ENCODE measurements around the gene EPN1.

Gene EPN1

DNA sequence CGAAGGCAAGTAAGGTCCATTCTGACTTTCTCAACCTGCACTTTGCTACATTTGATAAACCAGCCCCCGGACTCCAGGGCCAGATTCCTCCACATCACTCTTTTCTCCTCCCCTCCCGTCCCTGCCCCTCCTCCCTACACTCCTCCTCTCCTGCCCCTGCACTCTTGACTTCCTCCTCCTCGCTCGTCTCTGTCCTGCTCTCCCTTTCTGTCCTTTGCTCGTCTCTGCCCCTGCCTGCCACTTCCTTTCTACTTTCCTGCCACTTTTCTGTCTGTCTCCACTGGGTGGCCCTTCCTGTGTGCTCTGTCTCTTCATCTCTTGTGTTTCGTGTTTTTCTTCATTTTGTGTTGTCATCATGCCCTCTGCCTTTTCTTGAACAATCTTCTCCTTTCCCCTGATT, 13.2 kb upstream of the EPN1 start:
- DNase-seq, result no peak

DNA sequence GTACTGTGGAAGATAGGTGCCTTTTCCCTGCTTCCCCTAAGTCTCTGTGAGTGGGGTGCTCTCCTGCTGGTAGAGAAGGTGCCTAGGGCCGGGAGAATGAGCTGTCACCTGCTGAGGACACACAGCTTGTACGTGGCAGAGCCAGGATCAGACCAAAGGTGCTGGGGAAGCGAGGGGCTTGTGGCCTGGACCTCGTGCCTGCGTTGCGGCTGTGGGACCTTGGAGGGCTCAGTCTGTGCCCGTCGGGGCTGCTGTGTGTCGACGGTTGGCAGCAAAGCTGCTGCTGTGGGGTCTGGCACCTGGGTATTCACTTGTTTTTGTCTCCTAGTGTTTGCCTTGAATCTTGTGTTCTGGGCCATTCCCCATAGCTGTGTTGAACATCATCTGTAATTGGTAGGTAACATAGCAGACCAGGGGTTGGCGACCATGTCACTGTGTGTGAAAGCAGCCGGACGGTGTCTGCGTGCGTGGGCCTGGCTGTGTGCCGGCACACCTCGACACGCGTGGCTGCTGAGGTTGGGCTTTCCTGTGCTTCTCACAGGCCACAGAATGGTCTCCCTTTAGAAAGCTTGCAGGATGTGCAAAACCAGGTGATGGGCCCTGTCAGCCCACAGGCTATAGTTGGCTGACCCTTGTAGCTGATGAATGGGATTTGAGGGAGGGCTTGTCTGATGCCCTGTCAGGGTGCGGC, 11.0 kb upstream of the EPN1 start:
- no peak for DNase-seq

DNA sequence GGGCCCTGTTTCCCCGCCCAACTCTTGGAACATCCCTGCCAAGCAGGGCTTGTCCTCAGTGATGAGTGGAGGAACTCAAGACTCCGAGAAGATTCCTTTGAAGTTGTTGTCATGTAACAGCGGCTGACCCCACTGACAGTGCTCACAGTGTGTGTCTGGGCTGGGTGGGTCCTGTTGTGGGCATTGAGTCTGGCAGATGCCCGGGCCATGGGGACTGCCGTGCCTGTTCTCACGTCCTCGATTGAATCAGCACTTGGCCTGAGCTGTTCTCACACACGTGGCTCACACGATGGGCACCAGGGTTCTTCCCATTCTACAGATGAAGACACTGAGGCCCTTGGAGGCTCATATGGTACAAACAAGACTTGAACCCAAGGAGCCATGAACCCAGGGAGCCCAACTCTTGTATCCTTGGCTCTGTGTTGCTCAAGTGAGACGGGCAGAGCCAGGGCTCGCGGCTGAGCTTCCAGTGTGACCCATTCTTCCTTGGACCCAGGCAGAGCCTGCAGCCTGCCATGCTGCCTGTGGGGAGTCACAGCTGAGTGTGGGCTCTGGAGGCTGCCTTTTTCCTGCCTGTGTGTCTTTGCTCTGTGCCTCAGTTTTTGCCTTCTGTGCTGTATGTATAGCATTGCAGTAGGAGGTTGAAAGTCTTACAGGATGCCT, 8.6 kb upstream of the EPN1 start:
- no peak for DNase-seq

DNA sequence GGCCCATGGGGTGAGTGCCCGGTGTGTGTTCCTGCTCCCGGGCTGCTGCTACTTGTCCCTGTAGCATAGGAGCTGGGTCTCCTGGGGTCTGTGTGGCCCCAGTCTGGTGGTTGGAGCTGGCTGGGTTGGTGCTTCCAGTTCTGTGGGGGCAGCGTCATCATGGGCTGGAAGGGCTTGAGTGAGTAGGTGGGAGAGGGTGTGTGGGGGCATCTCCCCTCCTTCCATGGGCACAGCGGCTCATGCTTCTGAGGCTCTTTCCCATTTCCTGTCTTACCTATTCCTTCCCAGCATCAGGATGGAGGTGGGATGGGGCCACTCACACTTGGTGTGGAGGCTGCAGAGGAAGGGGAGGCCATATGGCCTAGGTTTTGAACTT, 8.0 kb upstream of the EPN1 start:
- no peak for DNase-seq

DNA sequence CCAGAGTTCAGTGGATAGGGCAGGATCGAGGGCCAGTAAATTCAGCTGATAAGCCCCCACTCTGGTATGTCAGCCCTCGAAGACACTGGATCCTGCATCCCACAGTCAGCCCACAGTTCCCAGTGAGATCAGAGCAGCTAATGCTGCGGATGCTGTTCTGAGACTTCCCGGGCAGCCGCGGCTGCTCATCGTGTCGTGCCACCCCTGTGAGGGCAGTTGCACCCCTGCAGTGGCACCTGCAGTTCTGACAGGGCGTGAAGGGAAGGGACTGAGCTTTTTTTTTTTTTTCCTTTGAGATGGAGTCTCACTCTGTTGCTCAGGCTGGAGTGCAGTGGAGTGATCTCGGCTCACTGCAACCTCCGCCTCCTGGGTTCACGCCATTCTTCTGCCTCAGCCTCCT, 7.5 kb upstream of the EPN1 start:
- DNase-seq, result no peak

DNA sequence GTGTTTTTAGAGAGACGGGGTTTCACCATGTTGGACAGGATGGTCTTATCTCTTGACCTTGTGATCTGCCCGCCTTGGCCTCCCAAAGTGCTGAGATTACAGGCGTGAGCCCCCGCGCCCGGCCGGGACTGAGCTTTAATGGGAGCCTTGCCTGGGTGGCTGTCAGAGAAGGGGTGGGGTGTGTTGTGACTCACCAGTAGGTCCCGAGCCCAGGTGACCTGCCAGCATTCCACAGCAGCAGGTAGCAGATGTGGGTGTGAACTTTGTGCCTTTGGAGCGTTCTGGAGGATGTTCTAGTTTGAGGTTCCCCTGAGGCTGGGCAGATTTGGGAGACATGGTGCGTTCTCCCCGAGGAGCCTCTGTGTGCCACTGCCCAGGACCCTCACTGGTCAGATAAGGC, 7.1 kb upstream of the EPN1 start:
- DNase-seq, result no peak

DNA sequence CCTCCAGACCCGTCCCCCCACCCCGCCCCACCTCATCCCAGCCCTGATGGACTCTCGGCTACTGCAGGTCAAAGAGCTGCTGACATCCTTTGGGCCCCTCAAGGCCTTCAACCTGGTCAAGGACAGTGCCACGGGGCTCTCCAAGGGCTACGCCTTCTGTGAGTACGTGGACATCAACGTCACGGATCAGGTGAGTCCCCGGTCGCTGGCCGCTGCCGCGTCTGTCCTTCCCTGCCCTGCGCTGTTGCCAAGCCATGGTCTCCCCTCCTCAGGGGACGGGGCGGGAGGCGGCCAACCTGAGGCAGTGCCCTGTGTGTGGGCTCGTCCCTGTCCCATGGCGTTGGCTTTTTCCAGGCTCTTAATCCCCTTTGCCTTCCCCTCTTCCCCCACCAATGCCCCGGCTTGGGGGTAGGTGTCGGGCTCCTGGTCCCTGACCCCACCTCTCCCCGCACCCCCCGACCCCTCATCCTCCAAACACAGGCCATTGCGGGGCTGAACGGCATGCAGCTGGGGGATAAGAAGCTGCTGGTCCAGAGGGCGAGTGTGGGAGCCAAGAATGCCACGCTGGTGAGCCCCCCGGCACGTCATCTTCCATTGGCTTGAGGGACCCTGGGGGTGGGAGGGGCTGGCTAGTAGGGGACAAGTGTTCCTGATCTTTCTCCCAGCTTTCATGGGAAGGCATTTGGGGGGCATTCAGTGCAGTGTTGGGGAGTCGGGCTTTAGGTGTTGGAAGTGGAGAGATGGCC, 6.2 kb upstream of the EPN1 start:
- no peak for DNase-seq

DNA sequence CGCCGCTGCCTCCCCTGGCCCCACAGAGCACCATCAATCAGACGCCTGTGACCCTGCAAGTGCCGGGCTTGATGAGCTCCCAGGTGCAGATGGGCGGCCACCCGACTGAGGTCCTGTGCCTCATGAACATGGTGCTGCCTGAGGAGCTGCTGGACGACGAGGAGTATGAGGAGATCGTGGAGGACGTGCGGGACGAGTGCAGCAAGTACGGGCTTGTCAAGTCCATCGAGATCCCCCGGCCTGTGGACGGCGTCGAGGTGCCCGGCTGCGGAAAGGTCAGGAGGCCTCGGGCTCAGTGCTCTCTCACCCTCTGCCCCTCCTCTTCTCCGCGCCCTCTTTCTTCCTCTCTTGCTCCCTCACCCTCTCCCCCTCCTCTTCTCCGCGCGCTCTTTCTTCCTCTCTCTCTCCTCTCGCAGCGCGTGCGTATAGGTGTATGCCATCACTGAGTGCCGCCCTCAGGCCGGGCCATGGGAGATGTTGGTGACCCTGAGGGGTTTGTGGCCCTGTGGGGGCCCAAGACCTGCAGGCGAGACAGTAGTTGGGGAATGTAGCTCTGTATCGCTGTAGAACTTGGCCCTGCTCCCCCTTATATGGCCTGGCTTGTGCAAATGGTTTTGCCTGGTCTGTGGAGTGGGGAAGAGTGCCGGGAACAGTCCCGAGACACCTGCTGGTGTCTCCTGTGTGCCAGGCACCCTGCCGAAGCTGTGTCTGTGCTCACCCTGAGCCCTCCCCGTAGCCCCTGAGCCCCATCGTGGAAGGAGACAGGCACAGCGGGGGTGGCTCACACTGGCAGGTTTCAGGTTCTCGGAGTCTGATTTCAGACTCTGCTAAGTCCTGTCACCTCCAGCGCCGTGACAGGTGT, 5.4 kb upstream of the EPN1 start:
- DNase-seq, result no peak

DNA sequence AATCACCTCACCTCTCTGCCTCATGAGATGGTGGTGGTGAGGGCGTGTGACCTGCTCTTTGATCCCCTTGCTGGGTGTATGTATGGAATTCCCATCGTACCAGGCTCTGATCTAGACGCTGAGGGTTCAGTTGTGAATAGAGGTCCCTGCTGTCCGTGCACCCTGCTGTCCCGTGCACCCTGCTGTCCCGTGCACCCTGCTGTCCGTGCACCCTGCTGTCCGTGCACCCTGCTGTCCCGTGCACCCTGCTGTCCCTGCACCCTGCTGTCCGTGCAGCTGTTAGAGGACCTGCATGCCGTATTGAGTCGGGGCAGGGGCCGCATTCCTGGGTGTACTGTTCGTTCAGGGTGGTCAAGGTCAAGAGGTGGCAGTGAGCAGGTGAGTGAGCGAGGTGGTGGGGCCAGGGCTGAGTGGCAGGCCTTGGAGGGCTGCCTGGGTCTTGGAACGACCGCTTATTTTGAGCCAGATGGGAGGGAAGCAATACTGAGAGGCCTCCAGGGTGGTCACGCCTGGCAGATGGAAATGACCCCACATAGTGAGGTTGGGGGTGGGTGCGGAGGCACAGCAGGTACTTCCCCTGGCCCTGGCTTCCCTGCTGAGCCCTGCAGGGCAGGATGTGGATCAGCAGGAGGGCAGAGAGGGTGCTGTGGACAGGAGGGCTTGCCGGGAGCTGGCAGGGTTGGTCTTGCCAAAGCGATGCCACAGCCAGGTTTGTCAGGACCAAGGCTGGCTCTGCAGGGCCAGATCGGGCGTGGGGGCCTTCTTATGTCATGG, 4.6 kb upstream of the EPN1 start:
- no peak for DNase-seq

DNA sequence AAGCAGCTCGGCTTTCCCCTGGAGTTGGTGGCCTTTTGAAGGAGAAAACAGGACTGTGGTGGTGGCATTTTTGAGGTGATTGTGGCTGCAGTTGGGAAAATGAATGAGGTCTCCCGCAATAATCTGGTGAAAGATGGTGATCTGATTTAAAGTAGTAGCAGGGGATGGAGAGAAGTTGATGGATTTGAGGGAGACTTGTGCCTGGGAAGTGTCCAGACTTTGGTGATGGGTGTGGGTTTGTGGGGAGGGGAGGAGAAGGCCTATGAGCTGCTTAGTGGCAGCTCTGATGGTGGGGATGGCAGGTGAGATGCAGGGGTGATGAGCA, 4.0 kb upstream of the EPN1 start:
- DNase-seq, result no peak

DNA sequence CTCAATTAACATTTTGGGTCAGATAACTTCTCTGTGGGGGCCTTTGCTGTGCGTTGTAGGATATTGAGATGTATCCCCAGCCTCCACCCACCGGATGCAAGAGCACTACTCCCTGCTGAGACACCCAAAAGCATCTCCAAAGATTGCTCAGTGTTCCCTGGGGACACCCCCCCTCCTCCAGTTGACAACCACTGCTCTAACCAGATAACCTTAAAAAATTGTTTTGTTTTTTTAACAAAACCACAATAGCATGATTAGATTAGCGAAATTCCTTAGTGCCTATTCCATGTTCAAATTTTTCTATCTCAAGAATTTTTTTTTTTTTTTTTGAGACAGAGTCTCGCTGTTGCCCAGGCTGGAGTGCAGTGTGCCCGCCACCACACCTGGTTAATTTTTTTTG, 2.6 kb upstream of the EPN1 start:
- no peak for DNase-seq

DNA sequence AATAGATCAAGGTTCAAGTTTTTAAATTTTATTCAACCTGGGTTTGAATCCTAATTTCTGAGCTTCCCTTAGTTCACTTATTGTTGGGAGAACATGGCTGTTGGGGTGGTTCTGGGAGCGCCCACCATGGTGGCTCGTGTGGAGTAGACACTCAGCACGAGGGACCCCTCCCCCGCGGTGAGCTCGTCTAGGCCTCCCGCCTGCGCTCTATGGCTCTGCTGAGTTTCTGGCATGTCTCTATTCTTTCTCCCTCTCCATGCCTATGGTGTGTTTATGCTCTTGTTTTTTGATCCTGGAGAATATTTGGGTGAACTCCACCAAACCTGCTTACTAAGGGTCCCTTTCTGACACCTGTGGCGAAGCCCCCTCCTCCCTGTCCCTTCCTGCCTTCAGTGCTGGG, 1.6 kb upstream of the EPN1 start:
- no peak for DNase-seq

DNA sequence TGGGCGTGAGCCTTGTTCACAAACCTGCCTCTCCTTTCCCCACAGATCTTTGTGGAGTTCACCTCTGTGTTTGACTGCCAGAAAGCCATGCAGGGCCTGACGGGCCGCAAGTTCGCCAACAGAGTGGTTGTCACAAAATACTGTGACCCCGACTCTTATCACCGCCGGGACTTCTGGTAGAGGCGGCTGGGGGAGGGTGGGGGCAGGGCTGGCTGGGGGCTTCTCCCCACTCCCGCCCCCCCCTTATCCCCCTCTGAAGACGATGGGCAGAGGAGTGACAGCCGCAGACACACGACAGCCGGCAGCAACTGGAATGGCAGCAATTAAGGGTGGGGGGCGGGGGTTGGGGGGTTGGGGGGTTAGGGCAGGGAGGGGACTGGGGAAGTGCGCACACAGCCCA, 1.1 kb upstream of the EPN1 start:
- no peak for DNase-seq

DNA sequence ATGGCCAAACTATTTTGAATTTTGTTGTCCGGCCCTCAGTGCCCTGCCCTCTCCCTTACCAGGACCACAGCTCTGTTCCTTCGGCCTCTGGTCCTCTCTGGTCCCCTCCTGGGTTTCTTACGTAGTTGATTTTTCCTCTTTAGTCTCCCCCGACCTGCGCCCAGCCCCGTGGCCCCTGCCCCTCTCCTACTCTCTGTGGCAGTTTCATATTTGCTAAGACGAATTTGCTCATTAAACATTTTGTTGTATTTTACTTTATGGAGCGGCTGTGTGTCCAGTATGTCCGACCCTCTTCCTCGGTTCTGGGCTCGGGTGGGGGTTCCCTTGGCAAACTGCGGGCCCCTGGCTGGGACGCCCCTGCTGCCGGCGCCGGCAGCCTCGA, 576 bp upstream of the EPN1 start:
- DNase-seq, result no peak

DNA sequence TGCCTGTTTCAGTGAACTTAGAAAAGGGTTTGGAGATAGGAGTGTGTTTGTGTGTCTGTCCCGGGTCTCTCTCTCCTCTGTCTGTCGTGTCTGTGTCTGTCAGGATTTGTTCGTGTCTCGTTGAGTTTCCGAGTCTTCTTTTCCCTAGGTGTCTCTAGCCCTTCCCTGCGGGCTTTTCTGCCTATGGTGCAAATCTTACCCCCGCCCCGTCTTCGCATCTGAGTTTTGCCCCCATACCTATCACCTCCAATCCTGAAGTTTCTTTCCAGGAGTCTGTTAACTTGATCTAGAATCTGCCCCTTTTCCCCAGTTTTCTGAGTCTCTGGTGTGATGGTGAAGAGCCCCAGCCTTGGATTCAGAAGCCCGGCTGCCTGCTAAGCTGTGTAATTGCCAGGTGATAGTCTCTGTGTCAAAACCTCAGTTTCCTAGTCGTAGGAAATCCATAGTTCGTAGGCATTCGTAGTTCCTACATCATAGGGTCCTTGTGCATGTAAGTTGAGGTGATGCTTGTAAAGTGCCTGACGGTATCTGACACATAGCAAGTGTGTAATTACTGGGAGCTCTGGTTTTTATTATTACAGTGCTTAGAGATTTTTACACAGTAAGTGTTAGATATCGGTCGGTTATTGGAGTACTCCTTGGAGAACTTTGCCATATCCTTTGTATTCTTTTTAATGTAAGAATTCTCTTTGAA, 782 bp downstream of the EPN1 start:
- no peak for DNase-seq

DNA sequence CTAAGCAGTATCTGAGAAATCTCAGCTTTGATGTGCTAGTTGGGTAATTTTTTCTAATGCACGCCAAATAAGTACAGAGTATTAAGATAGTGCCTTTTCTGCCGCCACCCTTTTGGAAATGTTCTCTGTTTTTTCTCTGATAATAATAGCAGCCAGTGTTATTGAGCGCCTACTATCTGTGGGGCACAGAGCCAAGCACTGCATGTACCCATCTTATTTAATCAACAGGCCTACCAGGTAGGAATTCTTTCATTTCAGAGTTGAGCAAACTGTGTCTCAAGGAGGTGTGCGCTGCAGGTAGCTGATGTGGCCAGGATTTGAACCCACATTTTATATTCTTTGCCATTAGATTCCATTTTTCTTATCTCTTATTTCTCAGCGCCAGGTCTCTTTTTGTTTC, 1.4 kb downstream of the EPN1 start:
- DNase-seq, result no peak

DNA sequence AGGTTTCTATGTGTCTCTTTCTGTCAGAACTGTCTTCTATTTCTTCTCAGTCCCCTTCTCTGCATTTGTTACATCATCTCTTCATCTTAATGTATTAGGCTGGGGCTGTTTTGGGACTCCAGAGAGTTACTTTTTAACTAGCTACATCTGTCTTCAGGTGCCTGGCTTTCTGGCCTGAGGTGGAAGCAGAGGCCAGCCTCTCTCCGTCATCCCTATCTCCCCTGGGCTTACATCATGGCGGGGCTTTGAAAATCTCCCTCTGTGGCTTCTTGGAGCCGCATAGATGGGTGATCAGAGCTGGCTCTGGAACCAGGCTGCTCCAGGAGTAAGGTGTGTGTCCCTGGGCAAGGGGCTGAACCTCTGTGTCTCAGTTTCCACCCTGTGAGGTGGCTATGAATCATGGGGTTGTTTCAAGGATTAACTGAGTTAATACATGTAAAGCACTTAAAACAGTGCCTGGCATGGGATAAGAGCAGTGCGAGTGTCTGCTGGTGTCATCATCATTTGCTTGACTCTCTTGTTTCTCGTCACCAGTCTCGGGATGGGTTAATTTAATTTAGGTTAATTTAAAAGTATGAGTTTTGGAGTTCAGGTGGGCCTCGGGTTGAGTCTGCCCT, 2.0 kb downstream of the EPN1 start:
- no peak for DNase-seq

DNA sequence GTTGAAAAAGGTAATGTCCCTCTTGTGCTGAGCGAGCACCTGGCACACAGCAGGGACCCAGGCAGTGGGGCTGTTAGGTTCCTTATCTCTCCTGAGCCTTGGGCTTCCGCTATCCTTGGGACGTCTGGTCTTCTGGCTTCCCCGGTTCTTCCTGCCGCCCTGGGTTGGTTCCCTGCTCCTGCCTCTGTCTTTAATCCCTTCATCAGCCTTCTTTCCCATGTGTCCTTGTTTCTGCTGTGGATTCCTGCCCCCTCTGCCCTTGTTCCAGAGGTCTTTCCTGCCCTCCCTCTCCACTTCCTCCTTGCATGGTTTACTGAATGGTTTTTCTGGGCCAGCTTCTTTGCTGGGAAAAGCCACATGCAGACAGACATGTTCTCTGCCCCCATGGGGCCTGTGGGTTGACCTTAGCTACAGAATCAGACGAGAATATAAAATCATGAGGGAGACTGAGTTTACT, 2.6 kb downstream of the EPN1 start:
- no peak for DNase-seq

DNA sequence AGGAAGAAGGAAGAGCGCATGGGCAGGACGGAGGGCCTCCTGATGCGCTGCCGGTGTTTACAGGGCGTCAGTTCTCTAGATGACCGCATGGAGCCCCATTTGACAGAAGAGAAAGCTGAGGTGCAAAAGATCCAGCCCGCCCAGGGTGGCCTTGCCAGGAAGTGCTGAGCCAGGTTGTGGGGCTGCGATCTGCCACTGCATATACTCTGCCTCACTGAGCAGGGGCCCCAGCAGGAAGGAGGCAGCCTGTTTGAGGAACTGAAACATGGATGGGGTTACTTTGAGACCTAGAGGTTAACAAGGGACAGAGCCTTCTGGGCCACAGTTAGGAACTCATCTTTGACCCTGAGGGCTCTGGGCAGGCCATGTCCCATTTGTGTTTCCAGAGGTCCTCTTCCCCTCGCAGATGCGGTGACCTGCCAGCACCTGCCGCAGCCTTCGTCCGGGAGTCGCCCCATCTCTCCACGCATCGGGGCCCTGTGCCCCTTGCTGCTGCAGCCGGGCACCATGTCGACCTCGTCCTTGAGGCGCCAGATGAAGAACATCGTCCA, 3.2 kb downstream of the EPN1 start:
- no peak for DNase-seq

DNA sequence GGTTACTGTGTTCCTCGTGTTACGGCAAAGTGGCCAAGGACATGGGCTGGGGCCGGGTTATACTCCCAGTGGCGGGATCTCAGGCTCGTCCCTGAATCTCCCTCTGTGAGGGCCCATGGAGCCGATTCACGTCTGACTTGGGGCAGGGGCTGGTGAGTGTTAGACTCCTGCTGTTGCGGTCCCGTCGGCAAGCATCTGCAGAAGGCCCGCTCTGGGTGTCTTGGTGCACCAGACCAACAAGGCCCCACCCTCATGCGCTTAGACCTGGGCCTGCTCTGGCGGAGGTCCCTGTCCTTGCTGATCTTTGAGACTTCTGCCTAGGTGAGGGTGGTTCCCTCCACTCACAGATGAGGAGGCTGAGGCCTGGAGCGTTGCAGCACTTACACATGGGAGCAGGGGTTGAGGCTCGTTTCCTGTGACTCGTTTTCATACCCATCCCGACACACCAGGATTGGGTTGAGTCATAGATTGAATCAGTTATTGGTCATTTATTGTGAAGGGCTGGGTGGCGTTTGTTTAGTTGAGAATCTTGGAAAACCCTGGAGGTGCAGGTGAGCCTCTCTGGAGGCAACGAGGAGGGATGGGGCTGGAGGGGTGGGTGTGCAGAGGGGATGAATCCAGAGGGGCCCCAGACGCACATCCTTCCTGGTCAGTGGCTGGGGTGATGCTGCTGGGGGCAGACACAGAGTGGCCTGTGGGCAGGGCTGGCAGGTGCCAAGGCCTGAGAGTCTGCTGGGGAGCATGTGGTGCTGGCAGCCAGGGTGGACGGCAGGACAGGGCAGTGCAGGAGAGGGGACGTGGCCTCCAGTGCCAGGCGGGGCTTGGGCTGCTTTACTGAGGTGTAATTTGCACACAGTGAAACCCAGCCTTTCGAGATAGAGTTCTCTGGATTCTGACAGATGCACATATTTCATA, 4.6 kb downstream of the EPN1 start:
- no peak for DNase-seq
